GM15510 (cell line): Measurements from ENCODE around the gene ZRANB3.

ENCODE experiments used
- POLR2A ChIP-seq: IDR thresholded peaks from 3 replicates; pipeline ENCODE4 v1.6.1; 2011; ENCODE audit warnings: borderline replicate concordance; ENCODE audit not compliant: insufficient read length; ENCODE audit errors: extremely low read depth

ZRANB3 gene

GRCh38 chr2:135512099-135512498 lies 18.9 kb downstream of the ZRANB3 start:
- TF ChIP-seq POLR2A = no peak

- no peak for TF ChIP-seq POLR2A
Observed at GRCh38 chr2:135510577-135510976, 20.4 kb downstream of the ZRANB3 start.

- TF ChIP-seq POLR2A = no peak
Observed at GRCh38 chr2:135504811-135505210, 26.2 kb downstream of the ZRANB3 start.

- TF ChIP-seq POLR2A = no peak
Observed at GRCh38 chr2:135494917-135495316, 36.1 kb downstream of the ZRANB3 start.

- no peak for TF ChIP-seq POLR2A
Observed at GRCh38 chr2:135494503-135494902, 36.5 kb downstream of the ZRANB3 start.

GRCh38 chr2:135490376-135490775 lies 40.6 kb downstream of the ZRANB3 start:
- no peak for TF ChIP-seq POLR2A

GRCh38 chr2:135485441-135485840 lies 45.6 kb downstream of the ZRANB3 start:
- no peak for TF ChIP-seq POLR2A

- no peak for TF ChIP-seq POLR2A
Observed at GRCh38 chr2:135475128-135475527, 55.9 kb downstream of the ZRANB3 start.

GRCh38 chr2:135473567-135473966 lies 57.5 kb downstream of the ZRANB3 start:
- no peak for TF ChIP-seq POLR2A

GRCh38 chr2:135471106-135471505 lies 59.9 kb downstream of the ZRANB3 start:
- TF ChIP-seq POLR2A = no peak

- no peak for TF ChIP-seq POLR2A
Observed at GRCh38 chr2:135457279-135457678, 73.7 kb downstream of the ZRANB3 start.

- no peak for TF ChIP-seq POLR2A
Observed at GRCh38 chr2:135456835-135457234, 74.2 kb downstream of the ZRANB3 start.

GRCh38 chr2:135456431-135456830 lies 74.6 kb downstream of the ZRANB3 start:
- no peak for TF ChIP-seq POLR2A

GRCh38 chr2:135454608-135455007 lies 76.4 kb downstream of the ZRANB3 start:
- TF ChIP-seq POLR2A = no peak

- no peak for TF ChIP-seq POLR2A
Observed at GRCh38 chr2:135451966-135452365, 79.1 kb downstream of the ZRANB3 start.

- no peak for TF ChIP-seq POLR2A
Observed at GRCh38 chr2:135424849-135425248, 106.2 kb downstream of the ZRANB3 start.

GRCh38 chr2:135422898-135423297 lies 108.1 kb downstream of the ZRANB3 start:
- no peak for TF ChIP-seq POLR2A
